Liver (tissue), 3 donors: ENCODE measurements around the gene PM20D2.

ENCODE experiments used
- ATF3 ChIP-seq: IDR thresholded peaks from 2 replicates; pipeline ENCODE4 v1.6.1; 2016; ENCODE audit warnings: antibody characterized with exemption
- CTCF ChIP-seq: fragments of 150-350 bp; IDR thresholded peaks from 2 replicates; pipeline ENCODE4 v1.5.1; 2017; ENCODE audit warnings: improper control_type of control experiment, low read depth, low read length; ENCODE audit not compliant: missing input control
- EGR1 ChIP-seq, 2 donors: IDR thresholded peaks; 2 replicates each; pipeline ENCODE4 v1.6.1; 2016 to 2018; ENCODE audit warnings: antibody characterized with exemption in 2 of 2, low read depth in 2 of 2
- ZBTB33 ChIP-seq: IDR thresholded peaks from 2 replicates; pipeline ENCODE4 v1.6.1; 2016; ENCODE audit warnings: antibody characterized with exemption
- donor health status: healthy.
- donor health status: healthy.

- TF ChIP-seq ATF3 (no peak), CTCF (no peak), ZBTB33 (no peak), EGR1 (IDR thresholded peaks at IDR 0.05; ENCODE audit: low read depth in 2 of 2) (no peak)
These were observed 25.5 kb upstream of the PM20D2 start for GRCh38 chr6:89120371-89120770.
